ENCODE results near the gene L3HYPDH.
A peak's percentile ranks its signal among the peaks of the same experiment; 100 is the strongest.

Gene L3HYPDH

DNA sequence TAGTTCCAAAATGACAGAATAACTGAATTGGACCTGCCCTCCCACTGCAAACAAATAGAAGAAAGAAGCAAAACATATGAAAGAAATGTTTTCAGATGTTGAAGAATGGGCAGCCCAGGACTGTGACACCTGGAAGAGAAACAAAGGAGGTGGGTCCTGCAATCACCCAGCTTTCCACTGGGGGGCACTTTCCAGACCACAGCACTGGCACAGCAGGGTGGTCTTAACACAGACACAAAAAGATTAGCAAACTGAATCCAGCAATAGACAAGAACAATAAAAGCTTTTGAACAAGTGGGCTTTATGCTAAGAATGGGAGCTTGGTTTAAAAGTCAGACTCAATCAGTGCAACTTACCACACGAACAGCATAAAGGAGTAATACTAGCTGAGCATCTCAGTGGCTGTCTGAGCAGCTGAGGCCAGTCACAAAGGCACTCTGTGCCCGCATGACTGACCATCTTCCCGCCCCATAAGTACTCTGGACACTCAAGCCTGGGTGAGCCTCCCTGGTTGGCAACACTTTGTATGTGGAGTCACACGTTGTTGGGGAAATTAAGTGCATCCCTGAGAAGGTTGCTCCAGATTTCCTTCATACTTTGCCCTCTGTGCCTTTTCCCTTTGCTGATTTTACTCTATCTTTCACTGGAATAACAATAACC lies 27.8 kb upstream of the L3HYPDH start:
- H3K27ac ChIP-seq, result no peak overlapping the region
- no peak for DNase-seq
- no peaks in the 10 kb centered on the region for H3K36me3 ChIP-seq (replicated peaks)
- TF ChIP-seq, protein P1, sequence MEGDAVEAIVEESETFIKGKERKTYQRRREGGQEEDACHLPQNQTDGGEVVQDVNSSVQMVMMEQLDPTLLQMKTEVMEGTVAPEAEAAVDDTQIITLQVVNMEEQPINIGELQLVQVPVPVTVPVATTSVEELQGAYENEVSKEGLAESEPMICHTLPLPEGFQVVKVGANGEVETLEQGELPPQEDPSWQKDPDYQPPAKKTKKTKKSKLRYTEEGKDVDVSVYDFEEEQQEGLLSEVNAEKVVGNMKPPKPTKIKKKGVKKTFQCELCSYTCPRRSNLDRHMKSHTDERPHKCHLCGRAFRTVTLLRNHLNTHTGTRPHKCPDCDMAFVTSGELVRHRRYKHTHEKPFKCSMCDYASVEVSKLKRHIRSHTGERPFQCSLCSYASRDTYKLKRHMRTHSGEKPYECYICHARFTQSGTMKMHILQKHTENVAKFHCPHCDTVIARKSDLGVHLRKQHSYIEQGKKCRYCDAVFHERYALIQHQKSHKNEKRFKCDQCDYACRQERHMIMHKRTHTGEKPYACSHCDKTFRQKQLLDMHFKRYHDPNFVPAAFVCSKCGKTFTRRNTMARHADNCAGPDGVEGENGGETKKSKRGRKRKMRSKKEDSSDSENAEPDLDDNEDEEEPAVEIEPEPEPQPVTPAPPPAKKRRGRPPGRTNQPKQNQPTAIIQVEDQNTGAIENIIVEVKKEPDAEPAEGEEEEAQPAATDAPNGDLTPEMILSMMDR (IDR thresholded peaks at IDR 0.05; ENCODE audit: low read depth, low read length, missing control alignments), result peak; percentile 81
- H3K27me3 ChIP-seq (replicated peaks), result no peaks in the 10 kb centered on the region
- in situ Hi-C loops (cut with HindIII; ENCODE audit: low pct_ligation_motif_present, low sequenced_read_pairs), result no loop called here
- no peak overlapping the region for H3K4me3 ChIP-seq (ENCODE audit: low read depth, low read length)

DNA sequence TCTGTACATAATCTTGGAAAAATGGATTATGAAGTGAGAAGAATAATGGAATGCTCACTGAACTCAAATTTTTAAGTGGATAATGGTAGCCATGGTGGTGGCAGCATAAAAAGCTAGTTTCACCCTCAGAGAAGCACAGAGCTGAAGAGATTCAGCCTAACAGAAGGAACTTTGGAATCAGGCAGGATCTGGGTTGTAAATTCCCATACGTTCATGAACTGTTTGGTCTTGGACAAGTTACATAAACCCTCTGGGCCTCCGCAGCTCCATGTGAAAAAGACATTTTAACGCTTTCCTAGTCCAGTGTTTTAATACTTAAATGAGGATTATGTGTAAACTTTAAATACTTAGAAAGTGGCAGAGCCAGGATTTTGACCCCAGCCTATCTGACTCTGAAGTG lies 26.8 kb upstream of the L3HYPDH start:
- no peaks in the 10 kb centered on the region for H3K36me3 ChIP-seq (replicated peaks)
- no peak overlapping the region for H3K4me3 ChIP-seq (ENCODE audit: low read depth, low read length)
- in situ Hi-C loops (cut with HindIII; ENCODE audit: low pct_ligation_motif_present, low sequenced_read_pairs), result no loop called here
- no peaks in the 10 kb centered on the region for H3K27me3 ChIP-seq (replicated peaks)
- H3K27ac ChIP-seq, result no peak overlapping the region
- TF ChIP-seq, protein P1 (IDR thresholded peaks at IDR 0.05; ENCODE audit: low read depth, low read length, missing control alignments), result no peak
- no peak for DNase-seq

DNA sequence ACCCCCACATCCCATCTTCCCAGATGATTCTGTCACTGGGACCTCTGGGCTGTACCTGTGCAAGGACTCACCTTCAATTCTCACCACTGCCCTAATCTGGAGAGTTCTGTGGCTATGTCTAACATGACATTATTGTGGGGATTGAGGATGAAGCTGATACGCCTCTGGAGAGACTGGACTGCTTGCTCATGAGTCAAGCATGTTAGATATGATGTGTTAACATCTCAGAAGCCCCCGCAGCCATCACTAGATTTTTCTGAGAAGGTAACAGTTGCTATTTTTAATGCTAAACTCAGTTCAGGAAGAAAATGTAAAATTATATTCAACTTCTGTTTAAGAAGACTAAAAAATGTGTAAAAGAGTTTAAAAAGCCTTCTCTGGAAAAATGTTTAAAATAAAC lies 25.8 kb upstream of the L3HYPDH start:
- TF ChIP-seq, protein P1 (IDR thresholded peaks at IDR 0.05; ENCODE audit: low read depth, low read length, missing control alignments), result no peak
- DNase-seq, result peak; percentile 36
- in situ Hi-C loops (cut with HindIII; ENCODE audit: low pct_ligation_motif_present, low sequenced_read_pairs), result no loop called here

GRCh38 chr14:59509101-59509500 lies 24.9 kb upstream of the L3HYPDH start:
- TF ChIP-seq, protein P1 (IDR thresholded peaks at IDR 0.05; ENCODE audit: low read depth, low read length, missing control alignments), result no peak
- Histone ChIP-seq H3K4me3 (ENCODE audit: low read depth, low read length) (no peak overlapping the region), H3K36me3 (replicated peaks) (peaks cover 1% of the 10 kb centered on the region), H3K27me3 (replicated peaks) (no peaks in the 10 kb centered on the region), H3K27ac (no peak overlapping the region)
- in situ Hi-C loops (cut with HindIII; ENCODE audit: low pct_ligation_motif_present, low sequenced_read_pairs), result no loop called here
- DNase-seq, result no peak

More for the DNA sequence above, 25.8 kb upstream of the L3HYPDH start:
- Histone ChIP-seq H3K36me3 (replicated peaks) (no peaks in the 10 kb centered on the region), H3K27me3 (replicated peaks) (no peaks in the 10 kb centered on the region), H3K27ac (no peak overlapping the region), H3K4me3 (ENCODE audit: low read depth, low read length) (no peak overlapping the region)

DNA sequence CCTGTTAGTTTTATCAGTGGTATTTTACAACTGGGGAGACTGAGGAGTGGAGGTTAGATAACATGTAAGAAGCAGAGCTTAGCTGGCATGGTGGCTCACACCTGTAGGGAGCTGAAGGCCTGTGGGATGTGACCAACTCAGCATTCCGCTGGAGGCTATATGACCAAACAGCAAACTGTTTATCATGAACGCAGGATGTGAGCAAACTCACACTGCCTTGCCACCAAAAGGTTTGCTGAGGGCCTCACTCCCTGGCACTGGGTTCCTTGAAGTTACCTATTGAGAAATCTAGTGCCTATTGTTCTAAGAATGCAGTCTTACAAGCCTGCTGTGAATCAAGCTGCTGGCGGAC lies 23.5 kb upstream of the L3HYPDH start:
- Histone ChIP-seq H3K4me3 (ENCODE audit: low read depth, low read length) (no peak overlapping the region), H3K27ac (no peak overlapping the region), H3K36me3 (replicated peaks) (peaks cover 5% of the 10 kb centered on the region), H3K27me3 (replicated peaks) (no peaks in the 10 kb centered on the region)
- in situ Hi-C loops (cut with HindIII; ENCODE audit: low pct_ligation_motif_present, low sequenced_read_pairs), result no loop called here
- no peak for DNase-seq
- TF ChIP-seq, protein P1 (IDR thresholded peaks at IDR 0.05; ENCODE audit: low read depth, low read length, missing control alignments), result no peak
